Pancreas (tissue), 10 donors: ENCODE data around the gene CDK14. TPM values are rescaled to one million over a fixed set of nuclear protein-coding genes. Genes with fewer than 3 reads are reported as not detected.

ENCODE experiments used
- ATAC-seq, 4 donors: fragments of 200-7000 bp; cut with Tn5 transposase; one replicate each; pipeline versions ENCODE4 v1.8.0 to v1.9.1; 2020; ENCODE audit warnings: mild to moderate bottlenecking in 4 of 4, moderate library complexity in 4 of 4
- DNase-seq, 6 donors: peaks; one replicate each; pipeline ENCODE4 v3.0.0-alpha.2; 2020
- FAIRE-seq: peaks from 2 replicates; lab custom pipeline; 2012; peaks lifted over from hg19 to GRCh38; lab: Jason Lieb, UNC
- H3K27ac ChIP-seq, 4 donors: fragments of 200-600 bp; sonication (generic); 1 replicate in 3 of 4; 2 replicates in 1 of 4; pipeline versions ENCODE4 v1.5.0 to v1.8.0; 2020
- H3K27me3 ChIP-seq, 4 donors: fragments of 200-600 bp; one replicate each; pipeline ENCODE4 v1.8.0; 2021
- H3K36me3 ChIP-seq, 3 donors: fragments of 200-600 bp; sonication (generic) in 1 of 3; one replicate each; pipeline versions ENCODE4 v1.5.0 to v1.8.0; 2020 to 2021
- H3K4me1 ChIP-seq, 3 donors: fragments of 200-600 bp; one replicate each; pipeline ENCODE4 v1.8.0; 2021
- H3K4me3 ChIP-seq, 4 donors: fragments of 200-600 bp; sonication (generic) in 2 of 4; one replicate each; pipeline versions ENCODE4 v1.5.0 to v1.8.0; 2020 to 2021
- H3K9me3 ChIP-seq, 4 donors: fragments of 200-600 bp; one replicate each; pipeline ENCODE4 v1.8.0; 2021
- WGBS, 2 donors: extraction: QIAGEN DNeasy Blood & Tissue Kit; methylation state at CpG; one replicate each; pipeline ENCODE4 v1.1.7; 2013; 5-methylcytosine and 5-hydroxymethylcytosine counted together
- intact Hi-C, 3 donors: fragments of 100-400 bp; cut with DNase I; formaldehyde crosslinking; loops; one replicate each; pipeline versions ENCODE4 v1.11.1 to v1.14.2; 2022
- polyA plus RNA-seq, 2 donors: library from polyadenylated mRNA; stranded (reverse); fragments of 200-250 nt; gene quantifications; one replicate each; pipeline ENCODE4 v1.2.3, GENCODE V29; 2013
- total RNA-seq, 6 donors: library from RNA; stranded (reverse); fragmentation: NEBNext Ultra II Directional in 4 of 6; extraction: Animal tissue kit (Norgen Biotek cat#: 25700) in 4 of 6; gene quantifications; one replicate each; pipeline versions ENCODE4 v1.2.1 to v1.2.4, GENCODE V29; 2021 to 2023
- TF ChIP-seq, protein P1 (sequence below), 4 donors: fragments of 200-600 bp; sonication (generic) in 3 of 4; IDR thresholded peaks; one replicate each; pipeline versions ENCODE4 v1.5.0 to v1.8.0; 2021; ENCODE audit warnings: antibody characterized with exemption in 4 of 4
- donor health status: healthy with polysubstance abuse.
- donor health status: DM: no; HTN: no; CAD: no; lungs with moderate emphysema.
- donor health status: DM: no; HTN: no; CAD: no.
- donor health status: control.
- donor health status: control.
- donor health status: Bipolar disorder and iron deficiency.
- donor health status: DM: yes; HTN: yes; CAD: no.
- donor health status: DM: no; HTN: no; CAD: no.
- donor health status: DM: no; HTN: no; CAD: no.
- donor health status: DM: yes; HTN: yes; CAD: no.

CDK14 gene
- total and polyA plus RNA-seq, 8 donors, result 4.5 to 48.3 (median 24.7) TPM

DNA sequence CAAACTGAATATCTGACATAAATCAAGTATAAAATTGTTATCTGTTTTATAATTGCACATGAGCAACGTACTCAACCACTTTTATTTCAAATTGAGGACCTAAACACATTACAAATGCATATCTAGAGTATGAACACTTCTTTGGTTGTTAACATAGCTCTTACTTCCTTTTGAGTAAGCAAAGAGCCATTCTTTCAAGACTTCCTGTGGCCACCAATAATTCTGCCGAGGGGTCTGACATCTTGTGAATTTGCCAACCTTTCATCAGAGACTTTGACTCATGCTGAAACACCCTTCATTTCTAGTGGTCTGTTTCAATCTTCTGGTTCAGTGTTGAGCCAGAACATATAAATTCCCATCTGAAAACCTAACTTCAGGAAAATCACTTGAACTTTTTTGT lies 59.4 kb downstream of the CDK14 start:
- Histone ChIP-seq H3K4me3 (no peak overlapping the region), H3K27me3 (no peaks in the 10 kb centered on the region), H3K4me1 (no peaks in the 10 kb centered on the region), H3K36me3 (no peaks in the 10 kb centered on the region), H3K9me3 (no peaks in the 10 kb centered on the region), H3K27ac (no peak overlapping the region)
- 57 to 64% methylated on average over 2 of the region's 2 CpGs for WGBS, 2 donors
- intact Hi-C loops, result no loop called here
- no peak for ATAC-seq
- FAIRE-seq, result no peak
- DNase-seq, result no peak
- TF ChIP-seq, protein P1, sequence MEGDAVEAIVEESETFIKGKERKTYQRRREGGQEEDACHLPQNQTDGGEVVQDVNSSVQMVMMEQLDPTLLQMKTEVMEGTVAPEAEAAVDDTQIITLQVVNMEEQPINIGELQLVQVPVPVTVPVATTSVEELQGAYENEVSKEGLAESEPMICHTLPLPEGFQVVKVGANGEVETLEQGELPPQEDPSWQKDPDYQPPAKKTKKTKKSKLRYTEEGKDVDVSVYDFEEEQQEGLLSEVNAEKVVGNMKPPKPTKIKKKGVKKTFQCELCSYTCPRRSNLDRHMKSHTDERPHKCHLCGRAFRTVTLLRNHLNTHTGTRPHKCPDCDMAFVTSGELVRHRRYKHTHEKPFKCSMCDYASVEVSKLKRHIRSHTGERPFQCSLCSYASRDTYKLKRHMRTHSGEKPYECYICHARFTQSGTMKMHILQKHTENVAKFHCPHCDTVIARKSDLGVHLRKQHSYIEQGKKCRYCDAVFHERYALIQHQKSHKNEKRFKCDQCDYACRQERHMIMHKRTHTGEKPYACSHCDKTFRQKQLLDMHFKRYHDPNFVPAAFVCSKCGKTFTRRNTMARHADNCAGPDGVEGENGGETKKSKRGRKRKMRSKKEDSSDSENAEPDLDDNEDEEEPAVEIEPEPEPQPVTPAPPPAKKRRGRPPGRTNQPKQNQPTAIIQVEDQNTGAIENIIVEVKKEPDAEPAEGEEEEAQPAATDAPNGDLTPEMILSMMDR (IDR thresholded peaks at IDR 0.05), result no peak

DNA sequence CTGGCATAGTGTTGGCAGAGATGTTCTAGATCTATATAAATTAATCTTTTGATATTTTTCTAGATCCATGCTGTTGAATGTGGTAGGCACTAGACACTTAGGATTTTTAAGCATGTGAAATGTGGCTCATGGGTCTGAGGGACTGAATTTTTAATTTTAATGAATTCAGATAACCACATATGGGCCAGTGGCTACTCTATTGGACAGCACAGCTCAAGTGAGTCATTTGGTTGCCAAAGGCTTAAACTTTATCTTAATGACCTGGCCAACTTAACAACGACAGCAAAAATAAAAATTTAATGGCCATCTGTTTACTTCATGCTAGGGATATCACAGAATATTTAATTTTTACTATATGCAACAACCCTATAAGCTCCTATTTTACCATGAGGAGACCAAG lies 61.4 kb downstream of the CDK14 start:
- intact Hi-C loops, result no loop called here
- Histone ChIP-seq H3K36me3 (no peaks in the 10 kb centered on the region), H3K4me1 (no peaks in the 10 kb centered on the region), H3K4me3 (no peak overlapping the region), H3K27ac (no peak overlapping the region), H3K9me3 (no peaks in the 10 kb centered on the region), H3K27me3 (no peaks in the 10 kb centered on the region)
- no peak for DNase-seq
- no peak for FAIRE-seq
- no peak for ATAC-seq
- TF ChIP-seq, protein P1 (IDR thresholded peaks at IDR 0.05), result no peak
- WGBS, 2 donors, result 86 to 93% methylated on average over 1 of the region's 1 CpG

DNA sequence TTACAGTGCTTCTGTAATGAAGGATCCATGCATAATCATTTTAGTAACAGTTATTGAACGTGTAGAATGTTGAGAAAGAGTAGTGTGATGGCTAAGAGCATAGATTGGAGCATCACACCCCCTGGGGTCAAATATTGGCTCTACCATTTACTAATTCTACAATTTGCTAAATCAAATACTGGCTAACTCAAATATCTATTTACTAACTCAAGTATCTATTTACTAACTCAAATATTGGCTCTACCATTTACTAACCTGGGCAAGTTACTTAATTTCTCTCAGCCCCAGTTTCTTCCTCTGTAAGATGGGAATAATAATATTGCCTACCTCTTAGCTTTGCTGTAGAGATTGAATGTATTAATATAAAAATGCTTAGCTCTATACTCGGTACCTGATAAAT lies 64.0 kb downstream of the CDK14 start:
- Histone ChIP-seq H3K36me3 (no peaks in the 10 kb centered on the region), H3K9me3 (no peaks in the 10 kb centered on the region), H3K27ac (no peak overlapping the region), H3K4me1 (no peaks in the 10 kb centered on the region), H3K27me3 (no peaks in the 10 kb centered on the region), H3K4me3 (no peak overlapping the region)
- no peak for DNase-seq
- TF ChIP-seq, protein P1 (IDR thresholded peaks at IDR 0.05), result no peak
- no peak for ATAC-seq
- intact Hi-C loops, result no loop called here
- FAIRE-seq, result no peak
- WGBS, 2 donors, result 80 to 85% methylated on average over 2 of the region's 2 CpGs

DNA sequence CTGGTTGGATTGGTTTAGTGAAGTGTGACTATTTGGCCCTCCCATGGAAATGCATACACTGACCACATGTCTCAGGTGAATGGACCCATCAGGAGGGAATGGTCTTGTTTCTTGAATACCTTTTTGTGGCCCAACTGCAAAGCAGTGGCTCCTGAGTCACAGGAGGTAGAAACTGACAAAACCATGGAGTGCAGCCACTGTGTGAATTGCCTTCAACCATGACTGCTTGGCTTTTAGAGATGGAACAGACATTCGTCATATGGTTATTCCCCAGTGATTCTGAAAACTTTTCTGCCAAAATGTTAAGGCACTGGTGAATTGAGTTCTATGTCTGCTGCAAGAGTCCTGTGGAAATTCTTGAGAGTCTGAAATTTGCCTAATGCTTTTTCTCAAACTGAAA lies 64.7 kb downstream of the CDK14 start:
- WGBS, 2 donors, result 83 to 91% methylated on average over 1 of the region's 1 CpG
- ATAC-seq, result no peak
- H3K27ac ChIP-seq, result no peak overlapping the region

More for the DNA sequence above, 64.7 kb downstream of the CDK14 start:
- Histone ChIP-seq H3K36me3 (no peaks in the 10 kb centered on the region), H3K4me1 (no peaks in the 10 kb centered on the region), H3K27me3 (no peaks in the 10 kb centered on the region), H3K4me3 (no peak overlapping the region), H3K9me3 (no peaks in the 10 kb centered on the region)
- DNase-seq (no peak), FAIRE-seq (no peak)
- intact Hi-C loops, result no loop called here
- TF ChIP-seq, protein P1 (IDR thresholded peaks at IDR 0.05), result no peak
